Breast epithelium (tissue), 3 donors: Measurements from ENCODE around the gene NOTCH3.

Experiments
- POLR2A ChIP-seq: fragments of 450-650 bp; IDR thresholded peaks from one replicate; pipeline ENCODE4 v1.6.1; 2016; ENCODE audit warnings: antibody characterized with exemption, mild to moderate bottlenecking, moderate library complexity
- POLR2AphosphoS5 ChIP-seq, 3 donors: sonication (generic); formaldehyde crosslinking; IDR thresholded peaks; one replicate each; pipeline ENCODE4 v1.6.1; 2017; ENCODE audit warnings: antibody characterized with exemption in 3 of 3
- TF ChIP-seq, protein P1 (sequence below), 3 donors: fragments of 450-650 bp; IDR thresholded peaks; one replicate each; pipeline ENCODE4 v1.5.1; 2016 to 2017; ENCODE audit warnings: antibody characterized with exemption in 3 of 3, mild to moderate bottlenecking in 3 of 3, moderate library complexity in 3 of 3

DNA sequence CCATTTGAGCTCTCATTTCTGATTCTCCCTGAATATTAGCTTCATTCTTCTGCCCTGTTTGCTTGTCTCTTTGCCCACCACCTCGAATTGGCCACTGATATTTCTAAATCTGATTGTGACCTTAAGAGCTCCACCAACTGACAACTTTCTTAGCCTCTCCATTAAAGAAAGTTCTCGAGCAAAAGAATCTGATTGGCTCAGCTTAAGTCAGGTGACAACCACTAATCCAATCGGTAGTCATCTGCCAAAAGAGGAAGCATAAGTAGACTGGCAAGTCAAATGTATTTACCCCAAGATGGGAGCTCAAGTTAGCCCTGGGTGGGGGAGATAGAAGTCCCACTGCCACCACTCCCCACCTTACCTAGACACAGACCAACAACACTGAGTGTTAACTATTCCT lies 41.5 kb downstream of the NOTCH3 start:
- TF ChIP-seq, protein P1, sequence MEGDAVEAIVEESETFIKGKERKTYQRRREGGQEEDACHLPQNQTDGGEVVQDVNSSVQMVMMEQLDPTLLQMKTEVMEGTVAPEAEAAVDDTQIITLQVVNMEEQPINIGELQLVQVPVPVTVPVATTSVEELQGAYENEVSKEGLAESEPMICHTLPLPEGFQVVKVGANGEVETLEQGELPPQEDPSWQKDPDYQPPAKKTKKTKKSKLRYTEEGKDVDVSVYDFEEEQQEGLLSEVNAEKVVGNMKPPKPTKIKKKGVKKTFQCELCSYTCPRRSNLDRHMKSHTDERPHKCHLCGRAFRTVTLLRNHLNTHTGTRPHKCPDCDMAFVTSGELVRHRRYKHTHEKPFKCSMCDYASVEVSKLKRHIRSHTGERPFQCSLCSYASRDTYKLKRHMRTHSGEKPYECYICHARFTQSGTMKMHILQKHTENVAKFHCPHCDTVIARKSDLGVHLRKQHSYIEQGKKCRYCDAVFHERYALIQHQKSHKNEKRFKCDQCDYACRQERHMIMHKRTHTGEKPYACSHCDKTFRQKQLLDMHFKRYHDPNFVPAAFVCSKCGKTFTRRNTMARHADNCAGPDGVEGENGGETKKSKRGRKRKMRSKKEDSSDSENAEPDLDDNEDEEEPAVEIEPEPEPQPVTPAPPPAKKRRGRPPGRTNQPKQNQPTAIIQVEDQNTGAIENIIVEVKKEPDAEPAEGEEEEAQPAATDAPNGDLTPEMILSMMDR (IDR thresholded peaks at IDR 0.05) = no peak
- TF ChIP-seq POLR2A = no peak
- TF ChIP-seq POLR2AphosphoS5 (IDR thresholded peaks at IDR 0.05) = no peak
